Activated naive CD4-positive, alpha-beta T cell treated with anti-CD3 and anti-CD28 coated beads, Interleukin-2, amount 50 U/mL, for 24 hours (primary cell): ENCODE measurements around the gene DMAC2L.

ENCODE experiments used
- H3K27ac Mint-ChIP-seq: one replicate; pipeline ENCODE4 v1.8.0; 2021; ENCODE audit warnings: mild to moderate bottlenecking, mixed read lengths
- H3K27me3 Mint-ChIP-seq: one replicate; pipeline ENCODE4 v1.8.0; 2021; ENCODE audit warnings: mixed read lengths
- H3K36me3 Mint-ChIP-seq: one replicate; pipeline ENCODE4 v1.8.0; 2021; ENCODE audit warnings: mixed read lengths
- H3K4me1 Mint-ChIP-seq: one replicate; pipeline ENCODE4 v1.8.0; 2021; ENCODE audit warnings: mixed read lengths
- H3K4me3 Mint-ChIP-seq: one replicate; pipeline ENCODE4 v1.8.0; 2021; ENCODE audit warnings: mild to moderate bottlenecking, mixed read lengths
- H3K9me3 Mint-ChIP-seq: one replicate; pipeline ENCODE4 v1.8.0; 2021; ENCODE audit warnings: mixed read lengths

DMAC2L gene, protein sequence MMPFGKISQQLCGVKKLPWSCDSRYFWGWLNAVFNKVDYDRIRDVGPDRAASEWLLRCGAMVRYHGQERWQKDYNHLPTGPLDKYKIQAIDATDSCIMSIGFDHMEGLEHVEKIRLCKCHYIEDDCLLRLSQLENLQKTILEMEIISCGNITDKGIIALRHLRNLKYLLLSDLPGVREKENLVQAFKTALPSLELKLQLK

DNA sequence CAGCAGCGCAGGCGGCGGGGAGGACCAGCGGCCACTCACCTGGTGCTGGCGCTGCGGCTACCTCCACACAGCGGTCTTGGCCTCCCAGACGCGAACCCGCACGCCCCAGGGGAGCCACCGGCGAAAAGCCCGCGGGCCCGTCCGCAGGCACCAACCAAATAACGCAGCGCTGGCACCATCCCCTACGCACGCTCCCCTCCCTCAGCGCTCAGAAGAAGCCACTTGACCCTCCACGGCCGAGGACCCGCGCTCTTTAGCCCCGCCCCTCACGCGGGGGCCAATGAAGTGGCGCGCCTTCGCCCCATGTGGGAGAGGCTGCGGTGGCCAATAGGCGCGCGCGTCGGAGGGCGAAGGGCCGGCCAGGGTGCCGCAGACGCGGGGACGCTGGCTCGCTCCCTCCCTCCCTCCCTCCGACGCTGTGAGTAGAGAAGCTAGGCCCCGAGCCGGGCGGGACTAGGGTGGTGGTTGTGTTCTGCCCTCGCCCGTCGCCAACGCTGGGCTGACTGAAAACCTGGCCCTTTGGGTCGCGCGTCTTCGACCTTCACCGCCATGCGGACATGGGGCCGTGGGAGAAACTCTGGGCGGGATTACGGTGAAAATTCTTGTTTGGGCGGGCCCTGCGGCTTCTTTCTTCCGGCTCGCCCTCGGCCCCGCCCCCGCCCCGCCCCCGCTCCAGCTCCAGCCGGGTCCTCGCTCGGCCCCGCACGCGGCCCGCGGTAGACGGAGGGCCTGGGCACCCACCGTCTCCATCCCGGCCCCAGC is at the start of gene DMAC2L, which contains the start of gene L2HGDH:
Gene DMAC2L (plus strand): TSS at position 353 of the 762 bp plus-strand sequence. CDS start 9,164 bp downstream, outside the sequence.
Gene L2HGDH (minus strand): TSS at position 258 of the 762 bp plus-strand sequence. CDS start 79 bp downstream, at position 179.
- Mint-ChIP-seq H3K9me3 (no peaks in the 10 kb centered on the region), H3K27me3 (no peaks in the 10 kb centered on the region), H3K36me3 (peaks cover 8% of the 10 kb centered on the region), H3K27ac (peak within 1 kb of the TSS; percentile 100), H3K4me3 (peak within 1 kb of the TSS; percentile 96), H3K4me1 (peaks cover 57% of the 10 kb centered on the region)

GRCh38 chr14:50262865-50263264 is 49.3 kb upstream of the DMAC2L start:
- no peaks in the 10 kb centered on the region for H3K4me1 Mint-ChIP-seq

DNA sequence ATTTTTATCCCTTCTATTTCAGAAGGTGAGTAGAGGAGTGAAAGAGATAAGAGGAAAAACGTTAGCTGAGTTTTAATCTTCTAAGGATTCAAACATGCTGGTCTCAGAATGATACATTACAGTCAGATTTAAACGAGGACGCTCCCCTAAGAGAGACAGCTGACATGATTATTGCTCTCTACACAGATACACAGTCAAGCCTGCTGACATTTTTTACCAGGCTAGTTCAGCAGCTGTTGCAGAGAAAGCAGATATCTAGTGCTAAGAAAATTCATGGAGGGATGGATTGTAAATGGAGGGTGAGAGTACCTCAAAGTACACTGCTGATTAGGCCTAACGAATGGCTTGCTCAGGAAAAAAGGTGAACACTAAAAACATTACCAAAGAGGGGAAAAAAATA is 48.8 kb upstream of the DMAC2L start:
- H3K4me1 Mint-ChIP-seq = no peaks in the 10 kb centered on the region
- H3K9me3 Mint-ChIP-seq = no peaks in the 10 kb centered on the region
- no peak overlapping the region for H3K4me3 Mint-ChIP-seq
- H3K36me3 Mint-ChIP-seq = no peaks in the 10 kb centered on the region
- no peak overlapping the region for H3K27ac Mint-ChIP-seq
- H3K27me3 Mint-ChIP-seq = no peaks in the 10 kb centered on the region

More at GRCh38 chr14:50262865-50263264, 49.3 kb upstream of the DMAC2L start:
- Mint-ChIP-seq H3K9me3 (no peaks in the 10 kb centered on the region), H3K4me3 (no peak overlapping the region), H3K27ac (no peak overlapping the region), H3K27me3 (no peaks in the 10 kb centered on the region), H3K36me3 (no peaks in the 10 kb centered on the region)

DNA sequence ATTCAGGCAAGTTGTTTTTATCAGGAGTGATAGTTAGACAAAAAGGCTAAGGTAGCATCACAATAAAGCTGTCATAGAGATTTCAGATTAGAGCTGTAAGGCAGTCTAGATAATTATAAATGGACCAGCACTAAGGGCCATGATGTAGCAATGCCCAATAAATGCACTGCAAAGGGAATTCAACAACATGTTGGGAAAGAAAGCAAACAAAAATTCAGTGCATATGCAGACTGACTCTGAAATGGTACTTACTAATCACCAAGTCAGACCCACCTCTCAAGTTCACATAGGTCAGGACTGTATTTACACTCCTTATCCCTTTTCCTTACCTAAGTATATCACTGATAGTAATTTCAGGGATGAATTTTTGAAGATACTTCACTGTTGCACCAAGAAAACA is 47.1 kb upstream of the DMAC2L start:
- no peak overlapping the region for H3K27ac Mint-ChIP-seq
- H3K27me3 Mint-ChIP-seq = no peaks in the 10 kb centered on the region
- H3K4me3 Mint-ChIP-seq = no peak overlapping the region
- H3K9me3 Mint-ChIP-seq = no peaks in the 10 kb centered on the region
- H3K4me1 Mint-ChIP-seq = no peaks in the 10 kb centered on the region
- no peaks in the 10 kb centered on the region for H3K36me3 Mint-ChIP-seq

DNA sequence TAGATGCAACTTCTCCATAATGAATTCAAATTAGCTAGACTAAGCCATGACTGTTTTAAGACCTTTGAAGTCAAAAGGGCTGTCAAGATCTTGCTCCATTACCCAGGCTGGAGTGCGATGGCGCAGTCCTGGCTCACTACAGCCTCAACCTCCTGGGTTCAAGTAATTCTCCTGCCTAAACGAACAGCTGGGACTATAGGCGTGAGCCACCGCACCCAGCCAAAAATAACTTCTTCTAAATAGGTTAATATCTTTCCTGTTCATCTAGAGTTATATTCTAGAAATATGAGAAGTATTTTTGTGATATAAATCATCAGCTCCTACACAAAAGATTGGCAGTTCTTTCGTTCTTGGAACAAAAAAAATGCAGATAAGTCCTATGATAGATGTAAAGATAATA is 41.2 kb upstream of the DMAC2L start:
- Mint-ChIP-seq H3K36me3 (peaks cover 6% of the 10 kb centered on the region), H3K9me3 (no peaks in the 10 kb centered on the region), H3K4me1 (no peaks in the 10 kb centered on the region), H3K4me3 (no peak overlapping the region), H3K27ac (no peak overlapping the region), H3K27me3 (no peaks in the 10 kb centered on the region)

DNA sequence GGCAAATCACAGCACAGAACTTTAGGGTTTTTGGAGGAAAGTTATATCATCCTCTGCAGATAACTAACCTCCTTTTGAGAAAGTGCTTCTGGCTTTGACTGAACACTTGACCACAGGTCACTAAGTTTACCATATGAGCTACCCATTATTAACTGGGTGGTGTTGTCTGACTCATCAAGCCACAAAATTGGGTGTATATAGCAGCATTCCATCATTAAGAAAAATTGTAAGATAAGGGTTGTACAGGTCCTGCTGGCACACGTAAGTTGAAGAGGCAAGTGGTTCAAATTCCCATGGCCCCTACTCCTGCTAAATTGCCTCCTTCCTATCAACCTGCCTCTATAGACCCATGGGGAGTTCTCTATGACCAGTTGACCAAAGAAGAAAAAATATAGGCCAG is 39.6 kb upstream of the DMAC2L start:
- Mint-ChIP-seq H3K4me3 (no peak overlapping the region), H3K9me3 (no peaks in the 10 kb centered on the region), H3K27ac (no peak overlapping the region), H3K27me3 (no peaks in the 10 kb centered on the region), H3K36me3 (peaks cover 10% of the 10 kb centered on the region), H3K4me1 (no peaks in the 10 kb centered on the region)

DNA sequence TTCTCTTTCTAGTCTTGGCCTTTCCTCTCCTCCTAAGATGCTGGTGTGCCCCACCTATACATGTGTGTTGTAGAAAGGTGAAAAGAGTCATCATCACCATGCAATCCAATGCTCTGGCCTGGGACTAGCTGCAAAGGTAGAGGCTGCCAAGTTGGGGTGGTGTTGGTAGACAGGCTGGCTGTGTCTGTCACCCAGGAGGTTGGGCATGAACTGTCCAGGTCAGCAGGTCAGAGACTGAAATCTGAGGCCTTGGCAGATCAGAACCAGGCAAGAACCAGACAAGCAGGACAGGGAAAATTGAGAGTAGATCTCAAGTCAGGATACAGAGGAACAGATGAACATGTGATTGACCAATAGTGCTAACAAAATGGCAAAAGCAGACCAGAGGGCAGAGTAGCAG is 26.3 kb upstream of the DMAC2L start:
- Mint-ChIP-seq H3K9me3 (no peaks in the 10 kb centered on the region), H3K27me3 (no peaks in the 10 kb centered on the region), H3K4me1 (no peaks in the 10 kb centered on the region), H3K27ac (no peak overlapping the region), H3K4me3 (no peak overlapping the region), H3K36me3 (peaks cover 4% of the 10 kb centered on the region)

GRCh38 chr14:50288146-50288545 is 24.0 kb upstream of the DMAC2L start:
- H3K36me3 Mint-ChIP-seq = peaks cover 6% of the 10 kb centered on the region

GRCh38 chr14:50290306-50290705 is 21.8 kb upstream of the DMAC2L start:
- Mint-ChIP-seq H3K36me3 (peaks cover 11% of the 10 kb centered on the region), H3K4me1 (no peaks in the 10 kb centered on the region), H3K9me3 (no peaks in the 10 kb centered on the region), H3K27ac (no peak overlapping the region), H3K4me3 (no peak overlapping the region), H3K27me3 (no peaks in the 10 kb centered on the region)

More at GRCh38 chr14:50288146-50288545, 24.0 kb upstream of the DMAC2L start:
- no peaks in the 10 kb centered on the region for H3K27me3 Mint-ChIP-seq
- no peaks in the 10 kb centered on the region for H3K4me1 Mint-ChIP-seq
- no peaks in the 10 kb centered on the region for H3K9me3 Mint-ChIP-seq
- H3K4me3 Mint-ChIP-seq = no peak overlapping the region
- no peak overlapping the region for H3K27ac Mint-ChIP-seq

GRCh38 chr14:50299585-50299984 is 12.5 kb upstream of the DMAC2L start:
- no peak overlapping the region for H3K27ac Mint-ChIP-seq
- no peak overlapping the region for H3K4me3 Mint-ChIP-seq
- peaks cover 18% of the 10 kb centered on the region for H3K36me3 Mint-ChIP-seq
- no peaks in the 10 kb centered on the region for H3K9me3 Mint-ChIP-seq
- H3K27me3 Mint-ChIP-seq = no peaks in the 10 kb centered on the region
- H3K4me1 Mint-ChIP-seq = peaks cover 4% of the 10 kb centered on the region

DNA sequence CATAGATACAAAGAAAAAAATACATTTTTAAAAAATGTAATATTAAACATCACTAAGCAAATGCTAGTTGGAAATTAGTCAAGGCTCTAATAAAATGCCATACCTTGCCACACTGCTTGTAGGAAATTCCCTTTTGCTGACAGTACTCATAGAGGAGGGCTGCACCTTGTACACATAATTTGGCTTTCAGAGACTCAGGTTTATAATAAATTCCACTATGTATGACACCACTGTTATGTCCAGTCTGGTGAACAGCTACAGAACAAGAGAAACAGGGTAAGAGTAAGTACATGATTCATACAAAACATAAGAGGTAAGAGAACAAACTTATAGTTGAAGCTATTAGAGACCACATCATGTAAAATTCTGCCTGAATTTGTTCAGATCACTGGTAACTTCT is 10.2 kb upstream of the DMAC2L start:
- Mint-ChIP-seq H3K27me3 (no peaks in the 10 kb centered on the region), H3K4me3 (no peak overlapping the region), H3K36me3 (peaks cover 18% of the 10 kb centered on the region), H3K27ac (no peak overlapping the region), H3K4me1 (peaks cover 4% of the 10 kb centered on the region), H3K9me3 (no peaks in the 10 kb centered on the region)

GRCh38 chr14:50303744-50304471 is 8.2 kb upstream of the DMAC2L start:
- Mint-ChIP-seq H3K27ac (no peak overlapping the region), H3K4me1 (peaks cover 8% of the 10 kb centered on the region), H3K9me3 (no peaks in the 10 kb centered on the region), H3K27me3 (no peaks in the 10 kb centered on the region), H3K4me3 (no peak overlapping the region), H3K36me3 (peaks cover 13% of the 10 kb centered on the region)

GRCh38 chr14:50308363-50308915 is 3.7 kb upstream of the DMAC2L start:
- Mint-ChIP-seq H3K27me3 (no peaks in the 10 kb centered on the region), H3K27ac (no peak overlapping the region), H3K9me3 (no peaks in the 10 kb centered on the region), H3K4me3 (no peak overlapping the region), H3K4me1 (peaks cover 31% of the 10 kb centered on the region), H3K36me3 (peaks cover 4% of the 10 kb centered on the region)

- H3K36me3 Mint-ChIP-seq = peaks cover 8% of the 10 kb centered on the region
- no peaks in the 10 kb centered on the region for H3K9me3 Mint-ChIP-seq
- H3K4me3 Mint-ChIP-seq = peak overlapping the region; percentile 75
- H3K4me1 Mint-ChIP-seq = peaks cover 42% of the 10 kb centered on the region
- H3K27me3 Mint-ChIP-seq = no peaks in the 10 kb centered on the region
- no peak overlapping the region for H3K27ac Mint-ChIP-seq
Observed at GRCh38 chr14:50310445-50310844, 1.7 kb upstream of the DMAC2L start.

DNA sequence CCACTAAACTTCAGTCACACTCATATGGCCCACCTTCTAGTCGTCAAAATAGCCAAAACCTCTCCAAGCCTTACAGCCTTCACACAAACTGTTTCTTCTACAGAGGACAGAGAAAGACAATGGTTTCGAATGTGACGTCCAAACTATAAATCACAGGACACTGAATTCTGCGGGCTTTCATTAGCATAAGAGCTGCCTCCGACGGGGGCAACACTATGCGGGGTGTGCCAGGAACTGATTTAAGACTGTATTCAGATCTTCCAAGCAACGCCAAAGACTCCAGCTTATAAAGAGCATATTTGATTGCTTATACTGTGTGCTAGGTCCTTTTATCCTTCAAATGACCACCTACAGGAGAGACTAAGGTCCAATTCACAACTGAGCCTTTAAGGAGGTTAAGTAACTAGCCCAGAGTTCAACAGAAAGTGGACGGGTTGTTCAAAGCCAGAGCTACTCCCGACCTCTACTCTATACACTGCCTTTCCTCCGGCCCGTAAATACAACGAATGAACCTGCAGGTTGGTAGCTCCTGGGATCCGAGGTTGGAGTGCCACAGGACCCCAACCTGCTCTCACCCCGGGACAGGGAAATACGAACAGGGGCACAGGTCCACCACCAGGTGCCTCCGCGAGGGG is 670 bp upstream of the DMAC2L start:
- Mint-ChIP-seq H3K4me3 (peak overlapping the region; percentile 96), H3K4me1 (peaks cover 50% of the 10 kb centered on the region)

More for the DNA sequence above, 670 bp upstream of the DMAC2L start:
- H3K9me3 Mint-ChIP-seq = no peaks in the 10 kb centered on the region
- H3K27me3 Mint-ChIP-seq = no peaks in the 10 kb centered on the region
- H3K27ac Mint-ChIP-seq = peak overlapping the region; percentile 68
- peaks cover 8% of the 10 kb centered on the region for H3K36me3 Mint-ChIP-seq
